Activated T-cell treated with anti-CD3 and anti-CD28 coated beads for 4 hours (primary cell): ENCODE measurements around the gene DNM3.
"Not testable (repeated sequence)": the region's sequence is repeated elsewhere in the genome, so short reads cannot be mapped to it uniquely, and the experiment has no call there.

ENCODE experiments used
- DNase-seq: peaks from one replicate; pipeline ENCODE4 v3.0.0-alpha.2; 2020

DNM3 gene

DNA sequence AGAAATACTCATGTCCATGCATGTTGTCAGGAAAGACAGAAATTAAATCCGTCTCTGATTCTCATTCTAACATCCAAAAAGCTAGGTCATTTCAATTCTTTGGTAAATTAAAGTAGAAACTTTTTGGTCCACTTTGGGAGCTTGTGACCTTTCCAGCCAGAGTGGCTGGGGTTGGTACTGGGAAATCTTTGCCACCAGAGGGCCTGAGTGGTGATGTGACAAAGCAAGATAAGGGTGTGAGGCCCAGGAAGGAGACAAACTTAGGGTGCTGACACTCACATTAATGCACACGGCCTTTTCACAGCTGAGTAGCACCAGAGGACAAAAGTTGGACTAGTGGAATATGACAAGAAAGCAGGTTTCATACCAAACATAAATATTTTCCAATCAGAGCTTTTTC lies 144.3 kb downstream of the DNM3 start:
- DNase-seq, result no peak

DNA sequence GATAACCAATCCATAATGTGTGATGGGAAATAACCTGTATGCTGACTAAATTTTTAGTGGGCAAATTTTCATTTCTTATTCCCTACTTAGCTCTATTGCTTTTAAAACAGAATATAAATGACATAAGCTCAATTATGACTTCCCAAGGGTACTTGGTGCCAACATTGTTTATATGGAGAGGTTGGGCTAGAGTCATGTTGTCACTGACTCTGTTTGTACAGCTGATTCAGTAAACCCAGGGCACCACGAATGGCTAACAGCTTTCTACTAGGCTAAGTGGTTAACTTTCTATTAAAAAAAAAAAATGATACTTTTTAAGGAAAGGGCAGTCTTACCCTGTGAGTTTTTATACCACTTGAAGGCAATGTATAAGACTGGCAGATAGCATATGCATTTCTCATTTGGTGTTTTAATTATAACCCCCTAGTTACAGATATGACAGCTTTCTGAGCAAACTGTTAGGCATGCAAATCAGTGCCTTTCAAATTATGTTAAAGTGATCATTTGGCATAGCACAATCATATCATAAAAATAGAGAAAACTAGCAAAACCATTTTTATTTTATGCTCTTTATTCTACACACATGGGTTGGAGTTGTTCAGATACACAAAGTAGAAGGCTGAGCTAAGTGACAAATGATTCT lies 147.1 kb downstream of the DNM3 start:
- DNase-seq, result no peak

DNA sequence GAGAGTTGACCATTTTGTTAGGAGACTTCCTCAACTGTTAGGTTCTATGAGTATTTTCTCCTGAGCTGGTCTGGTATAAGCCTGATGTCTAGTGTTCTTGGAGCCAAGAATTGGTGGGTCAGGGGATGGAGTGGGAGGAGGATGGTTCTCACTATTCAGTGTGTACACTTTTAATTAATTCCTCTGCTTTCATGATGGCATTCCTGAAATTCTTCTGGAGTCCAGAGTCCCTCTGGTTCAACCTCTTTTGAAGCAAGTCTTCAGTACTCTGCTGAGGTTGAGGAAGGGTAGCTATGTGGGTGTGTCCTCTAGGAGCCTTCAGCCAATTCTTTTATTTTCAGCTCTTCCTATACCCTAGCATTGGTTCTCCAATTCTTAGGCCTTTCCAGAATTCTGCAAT lies 149.1 kb downstream of the DNM3 start:
- DNase-seq, result no peak

DNA sequence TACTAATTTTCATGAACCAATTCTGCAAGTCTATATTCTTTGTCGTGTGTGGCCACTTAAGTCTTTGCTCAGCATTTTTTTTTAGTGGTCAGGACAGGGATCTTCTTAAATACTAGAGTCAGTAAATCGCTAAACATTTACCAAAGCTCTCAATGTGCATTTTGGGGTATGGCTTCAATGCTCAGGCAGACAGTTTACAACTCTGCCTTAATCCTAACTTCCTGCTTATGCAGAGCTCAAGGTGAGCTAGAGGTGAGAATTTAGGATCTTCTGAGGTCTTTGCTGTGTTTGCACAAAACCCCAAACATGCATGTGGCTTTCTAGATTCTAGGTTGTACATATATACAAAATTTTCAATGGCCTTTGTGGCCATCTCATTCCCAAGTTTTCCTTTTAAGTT lies 153.0 kb downstream of the DNM3 start:
- no peak for DNase-seq

DNA sequence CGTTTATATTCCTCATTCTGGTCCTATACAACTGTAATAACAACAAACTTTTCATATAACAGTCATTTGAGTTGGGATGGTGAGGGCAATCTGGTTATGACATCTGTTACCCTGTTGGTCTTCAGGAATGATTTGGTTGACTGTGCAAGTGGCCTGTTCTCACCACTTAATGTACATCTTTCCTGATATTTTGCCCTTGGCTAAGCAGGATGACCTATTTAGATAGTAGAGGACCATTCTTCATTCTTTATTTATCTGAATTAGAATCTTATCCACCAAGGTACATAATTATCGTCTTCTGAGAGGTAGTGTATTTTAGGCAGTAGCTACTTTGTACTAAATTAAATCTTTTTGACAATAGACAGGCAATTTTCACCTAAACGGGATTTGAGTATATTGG lies 154.3 kb downstream of the DNM3 start:
- no peak for DNase-seq

DNA sequence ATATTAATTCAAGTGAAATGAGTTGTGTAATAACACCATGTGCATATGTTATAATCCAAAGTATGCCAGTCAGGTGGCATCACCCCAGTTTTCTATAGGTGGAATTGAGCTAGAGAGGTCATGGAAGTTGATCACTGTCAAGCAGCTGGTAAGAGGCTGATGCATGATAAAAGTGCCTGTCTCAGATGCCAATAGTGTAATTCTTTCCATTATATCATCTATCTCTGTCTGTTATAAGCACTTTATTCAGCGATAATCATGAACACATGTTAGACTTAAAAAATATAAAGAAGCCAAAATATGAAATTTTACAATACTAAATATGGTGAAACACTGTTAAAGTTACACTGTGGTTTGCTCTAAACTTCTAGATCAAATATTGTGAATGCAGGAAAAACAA lies 156.6 kb downstream of the DNM3 start:
- no peak for DNase-seq

DNA sequence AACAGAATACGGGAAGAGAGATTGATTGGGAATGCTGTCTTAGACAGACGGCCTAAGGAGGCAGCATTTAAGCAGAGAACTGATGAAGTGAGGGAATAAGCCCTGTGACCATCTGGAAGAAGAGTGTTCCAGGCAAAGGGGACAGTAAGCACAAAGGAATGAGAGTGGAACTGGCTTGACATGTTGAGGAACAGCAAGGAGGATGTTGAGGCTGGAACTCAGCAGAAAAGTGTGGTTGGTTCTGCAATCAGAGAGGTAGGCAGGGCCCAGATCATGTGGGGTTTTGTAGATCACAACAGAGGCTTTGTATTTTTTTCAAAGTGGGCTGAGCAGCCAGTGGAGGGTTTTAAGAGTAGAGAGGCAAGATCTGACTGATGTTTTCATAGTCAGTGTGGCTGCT lies 157.4 kb downstream of the DNM3 start:
- DNase-seq, result no peak

DNA sequence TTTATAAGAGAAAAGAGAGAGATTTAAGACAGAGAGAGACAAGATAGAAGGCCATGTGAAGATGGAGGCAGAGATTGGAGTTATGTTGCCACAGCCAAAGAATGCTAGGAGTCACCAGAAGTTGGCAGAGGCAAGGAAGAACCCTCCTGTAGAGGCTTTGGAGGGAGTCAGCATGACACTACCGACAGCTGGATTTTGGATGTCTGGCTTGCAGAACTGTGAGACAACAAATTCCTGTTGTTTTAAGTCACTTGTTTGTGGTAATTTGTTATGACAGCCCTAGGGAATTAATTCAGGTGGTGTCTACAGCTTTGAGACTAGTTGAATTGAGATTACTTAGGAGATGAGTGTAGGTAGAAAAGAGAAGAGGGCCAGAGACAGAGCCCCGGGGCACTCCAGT lies 158.5 kb downstream of the DNM3 start:
- DNase-seq, result no peak

DNA sequence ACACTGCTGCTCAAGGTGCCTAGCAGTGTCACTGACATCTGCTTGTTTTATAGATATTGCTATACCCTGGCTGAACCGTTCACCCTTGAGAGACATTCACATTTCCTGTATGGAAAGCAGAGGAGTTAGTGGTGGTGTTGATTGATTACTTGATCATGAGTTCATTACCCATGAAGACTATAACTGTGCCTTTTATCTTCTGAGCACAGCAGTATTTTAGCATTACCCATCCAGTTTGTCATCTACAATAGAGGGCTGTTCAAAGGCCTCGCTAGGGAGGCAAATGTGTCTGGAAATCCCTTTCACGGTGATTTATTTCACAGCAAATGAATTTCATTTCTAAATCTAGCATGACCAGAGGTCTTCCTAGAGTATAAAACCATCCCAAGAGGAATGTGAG lies 160.0 kb downstream of the DNM3 start:
- no peak for DNase-seq

DNA sequence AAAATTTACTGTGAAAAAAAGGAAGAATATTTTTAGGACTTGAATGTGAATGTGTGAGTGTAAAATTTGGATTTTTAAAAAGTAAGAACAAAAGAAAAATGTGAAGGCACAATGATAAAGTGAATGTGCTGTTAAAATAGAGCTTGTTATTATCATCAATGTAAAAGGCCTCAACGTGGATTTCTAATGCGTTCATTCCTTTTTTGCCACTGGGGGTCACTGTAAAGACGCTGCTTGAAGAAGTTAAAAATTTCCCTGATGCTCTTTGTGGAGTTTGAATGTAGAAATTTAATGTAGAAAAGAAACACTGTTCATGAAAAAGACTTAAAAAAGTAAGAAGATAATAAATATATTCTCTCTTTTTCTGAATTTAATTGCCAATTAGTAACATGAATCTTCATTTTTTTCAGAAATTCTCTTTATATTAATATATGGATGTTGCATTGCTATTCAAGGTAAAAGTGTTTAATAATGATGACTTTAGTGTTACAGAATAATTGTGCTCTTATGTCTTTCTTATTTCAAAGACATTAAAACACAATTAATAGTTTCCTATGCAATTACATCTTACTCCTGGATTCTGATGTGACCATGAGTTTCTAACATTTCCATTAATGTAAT lies 161.5 kb downstream of the DNM3 start:
- DNase-seq, result no peak

DNA sequence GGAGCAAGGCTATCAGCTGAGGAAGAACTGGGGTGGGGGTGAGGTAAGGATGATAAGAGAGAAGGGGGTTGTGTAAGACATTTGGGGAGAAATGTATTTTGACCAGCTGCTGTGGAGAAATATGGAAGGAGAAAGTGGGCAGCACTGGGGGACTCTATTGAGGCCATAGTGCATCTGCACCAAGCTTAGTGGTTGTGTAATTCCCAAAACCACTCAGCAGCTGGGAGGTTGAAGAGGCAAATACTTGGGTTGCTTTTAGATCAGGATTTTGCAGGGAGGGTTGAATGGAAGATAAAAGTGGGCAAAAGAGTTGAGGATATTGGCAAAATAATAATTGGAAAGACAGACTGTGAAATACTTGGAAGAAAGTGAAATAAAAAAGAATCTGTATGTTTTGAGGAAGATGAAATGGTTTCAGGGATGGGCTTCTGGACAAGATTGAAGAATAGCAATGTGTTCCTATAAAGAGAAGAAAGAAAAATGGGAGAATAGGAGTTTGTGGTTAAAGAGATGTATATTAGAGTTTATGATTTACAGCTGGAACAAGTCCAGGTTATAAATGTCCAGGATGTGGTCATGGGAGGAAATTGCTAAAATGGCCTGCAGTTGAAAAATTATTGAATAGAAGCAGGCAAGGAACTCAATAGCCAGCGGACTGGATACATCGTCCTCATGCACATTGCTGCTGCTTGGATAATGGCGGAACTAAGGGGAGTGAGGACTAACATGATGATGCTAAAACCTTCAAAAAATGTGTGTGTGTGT lies 162.7 kb downstream of the DNM3 start:
- DNase-seq, result no peak

DNA sequence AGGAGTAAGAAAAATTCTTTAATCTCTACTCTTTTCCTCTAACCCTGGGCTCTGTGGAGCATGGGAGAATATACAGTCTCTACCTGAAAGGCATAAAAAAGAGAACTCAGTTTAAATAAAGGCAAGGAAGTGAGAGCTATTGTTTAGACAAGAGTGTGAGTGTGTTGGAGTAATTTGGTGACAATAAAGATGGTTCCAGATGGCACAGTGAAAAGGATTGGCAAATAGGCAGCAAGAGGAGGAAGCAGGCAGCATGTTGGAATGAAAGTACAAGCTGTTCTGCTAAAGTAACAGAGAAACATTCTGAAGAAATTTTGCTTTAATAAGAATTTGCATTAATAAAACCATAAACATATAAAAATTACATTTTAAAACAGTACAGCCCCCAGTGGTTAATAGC lies 163.4 kb downstream of the DNM3 start:
- no peak for DNase-seq

DNA sequence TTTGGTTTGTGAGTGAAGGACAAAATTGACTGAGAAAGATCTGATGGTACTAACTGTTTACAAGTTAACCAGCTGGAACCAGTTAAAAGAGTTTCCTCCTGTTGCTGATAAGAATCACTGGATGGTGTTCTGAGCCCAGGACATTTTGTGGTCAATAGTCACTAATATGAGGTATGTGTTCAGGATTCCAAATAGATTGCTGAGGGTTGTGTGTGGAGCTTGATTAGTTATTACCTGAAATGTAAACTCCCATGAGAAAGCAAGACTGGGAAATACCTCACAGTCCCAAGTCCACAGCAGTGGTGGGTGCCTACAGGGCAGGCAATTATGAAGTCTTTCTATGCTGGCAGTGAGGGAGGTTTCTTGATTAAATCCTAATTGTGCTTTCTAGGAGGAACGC lies 164.6 kb downstream of the DNM3 start:
- DNase-seq, result no peak

DNA sequence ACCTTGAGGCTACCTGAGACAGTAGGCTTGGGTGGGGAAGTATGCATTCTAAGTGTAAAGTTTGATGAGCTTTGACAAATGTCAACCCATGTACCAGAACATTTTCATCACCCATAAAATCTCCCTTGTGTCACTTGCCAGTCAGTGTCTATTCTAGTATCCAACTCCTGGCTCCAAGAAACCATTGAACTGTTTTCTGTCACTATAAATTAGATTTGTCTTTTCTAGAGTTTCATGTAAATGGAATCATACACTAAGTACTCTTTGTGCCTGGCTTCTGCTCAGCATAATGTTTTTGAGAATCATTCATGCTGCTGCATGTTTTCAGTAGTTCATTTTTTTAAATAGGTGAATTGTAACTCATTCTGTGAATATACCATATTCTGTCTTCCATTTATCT lies 165.4 kb downstream of the DNM3 start:
- no peak for DNase-seq

DNA sequence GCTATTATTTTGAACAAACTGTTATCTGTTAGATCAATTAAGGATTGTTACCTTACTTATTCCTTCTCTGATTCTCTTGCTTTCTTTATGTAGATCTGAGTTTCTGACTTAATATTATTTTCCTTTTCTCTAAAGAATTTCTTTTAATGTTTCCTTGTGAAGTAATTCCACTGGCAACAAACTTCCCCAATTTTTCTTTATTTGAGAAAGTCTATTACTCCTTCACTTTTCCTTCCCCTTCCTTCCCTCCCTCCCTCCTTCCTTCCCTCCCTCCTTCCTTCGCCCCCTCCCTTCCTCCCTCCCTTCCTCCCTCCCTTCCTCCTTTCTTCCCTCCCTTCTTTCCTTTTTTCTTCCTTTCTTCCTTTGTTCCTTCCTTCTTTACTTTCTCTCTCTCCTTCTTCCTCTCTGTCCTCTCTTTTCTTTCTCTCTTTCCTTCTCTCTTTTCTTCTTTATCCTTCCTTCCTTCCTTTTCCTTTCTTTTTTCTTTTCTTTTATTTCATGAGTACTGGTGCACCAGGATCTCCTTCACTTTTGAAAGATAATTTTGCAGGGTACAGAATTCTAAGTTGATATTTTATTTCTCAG lies 177.5 kb downstream of the DNM3 start:
- no peak for DNase-seq

DNA sequence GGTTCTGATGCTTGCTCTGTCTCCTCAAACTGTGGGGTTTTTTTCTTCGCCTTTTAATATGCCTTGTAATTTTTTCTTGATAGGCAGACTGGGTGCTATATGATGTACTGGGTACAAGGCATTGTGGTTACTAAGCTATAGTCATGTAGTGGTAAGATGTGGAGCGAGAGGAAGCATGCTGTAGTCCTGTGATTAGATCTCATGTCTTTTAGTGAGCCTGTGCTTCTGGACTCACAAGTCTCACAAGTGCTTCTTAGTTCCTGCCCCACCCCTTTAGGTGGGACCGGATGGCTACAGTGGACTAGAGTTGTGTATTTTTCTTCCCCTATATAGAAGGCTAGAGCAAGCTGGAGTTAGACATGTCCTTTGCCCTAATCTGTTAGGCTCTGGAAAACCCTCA lies 178.7 kb downstream of the DNM3 start:
- no peak for DNase-seq

DNA sequence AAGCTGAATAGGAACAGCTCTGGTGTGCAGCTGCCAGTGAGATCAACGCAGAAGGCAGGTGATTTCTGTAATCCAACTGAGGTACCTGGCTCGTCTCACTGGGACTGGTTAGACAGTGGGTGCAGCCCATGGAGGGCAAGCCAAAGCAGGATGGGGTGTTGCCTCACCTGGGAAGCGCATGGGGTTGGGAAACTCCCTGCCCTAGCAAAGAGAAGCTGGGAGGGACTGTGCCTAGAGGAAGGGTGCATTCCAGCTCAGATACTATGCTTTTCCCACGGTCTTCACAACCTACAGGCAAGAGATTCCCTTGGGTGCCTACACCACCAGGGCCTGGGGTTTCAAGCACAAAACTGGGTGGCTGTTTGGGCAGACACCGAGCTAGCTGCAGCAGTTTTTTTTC lies 183.2 kb downstream of the DNM3 start:
- no peak for DNase-seq

DNA sequence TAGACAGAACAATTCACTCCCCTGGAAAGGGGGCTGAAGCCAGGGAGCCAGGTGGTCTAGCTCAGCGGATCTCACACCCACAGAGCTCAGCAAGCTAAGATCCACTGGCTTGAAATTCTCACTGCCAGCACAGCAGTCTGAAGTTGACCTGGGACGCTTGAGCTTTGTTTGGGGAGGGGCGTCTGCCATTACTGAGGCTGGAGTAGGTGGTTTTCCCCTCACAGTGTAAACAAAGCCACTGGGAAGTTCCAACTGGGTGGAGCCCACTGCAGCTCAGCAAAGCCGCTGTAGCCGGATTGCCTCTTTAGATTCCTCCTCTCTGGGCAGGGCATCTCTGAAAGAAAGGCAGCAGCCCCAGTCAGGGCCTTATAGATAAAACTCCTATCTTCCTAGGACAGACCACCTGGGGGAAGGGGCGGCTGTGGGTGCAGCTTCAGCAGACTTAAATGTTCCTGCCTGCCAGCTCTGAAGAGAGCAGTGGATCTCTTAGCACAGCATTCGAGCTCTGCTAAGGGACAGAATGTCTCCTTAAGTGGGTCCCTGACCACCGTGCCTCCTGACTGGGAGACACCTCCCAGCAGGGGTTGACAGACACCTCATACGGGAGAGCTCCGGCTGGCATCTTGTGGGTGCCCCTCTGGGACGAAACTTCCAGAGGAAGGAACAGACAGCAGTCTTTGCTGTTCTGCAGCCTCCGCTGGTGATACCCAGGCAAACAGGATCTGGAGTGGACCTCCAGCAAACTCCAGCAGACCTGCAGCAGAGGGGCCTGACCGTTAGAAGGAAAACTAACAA lies 183.8 kb downstream of the DNM3 start:
- not testable (repeated sequence) for DNase-seq

DNA sequence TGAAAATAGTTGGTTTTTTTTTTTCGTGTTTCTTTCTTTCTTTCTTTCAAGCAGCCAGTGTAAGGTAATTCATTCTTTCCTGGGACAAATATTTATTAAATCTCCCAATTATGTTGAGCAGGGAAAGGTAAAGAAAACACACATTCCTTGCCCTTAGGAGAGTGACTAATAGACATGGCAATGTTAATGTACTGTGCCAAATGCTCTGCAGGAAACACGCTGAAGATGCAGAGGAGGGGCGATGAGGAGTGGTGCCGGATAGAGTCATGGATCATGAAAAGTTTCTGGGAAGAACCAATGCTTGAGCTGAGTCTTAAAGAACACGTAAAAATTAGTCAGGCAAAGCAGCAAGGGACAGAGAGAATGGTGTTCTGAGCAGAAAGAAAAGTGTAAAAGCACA lies 199.2 kb downstream of the DNM3 start:
- DNase-seq, result no peak

DNA sequence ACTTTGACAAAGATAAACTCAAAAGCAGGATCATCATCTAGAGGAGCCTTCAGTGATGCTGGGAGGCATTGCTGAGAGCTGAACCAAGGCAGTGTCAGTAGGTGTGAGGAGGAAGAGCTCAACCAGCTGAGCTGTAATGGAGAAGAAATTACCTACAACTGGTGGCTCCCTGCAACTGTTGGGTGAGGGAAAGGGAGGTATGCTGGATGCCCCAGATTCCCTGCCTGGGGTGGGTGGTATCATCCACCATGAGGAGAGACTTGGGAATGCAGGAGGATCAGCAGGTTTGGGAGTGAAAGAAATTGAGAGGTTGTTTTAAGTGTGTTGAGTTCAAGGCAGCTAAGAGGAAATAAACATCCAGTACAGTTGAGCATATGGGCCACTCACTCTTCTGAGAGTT lies 199.8 kb downstream of the DNM3 start:
- DNase-seq, result no peak

DNA sequence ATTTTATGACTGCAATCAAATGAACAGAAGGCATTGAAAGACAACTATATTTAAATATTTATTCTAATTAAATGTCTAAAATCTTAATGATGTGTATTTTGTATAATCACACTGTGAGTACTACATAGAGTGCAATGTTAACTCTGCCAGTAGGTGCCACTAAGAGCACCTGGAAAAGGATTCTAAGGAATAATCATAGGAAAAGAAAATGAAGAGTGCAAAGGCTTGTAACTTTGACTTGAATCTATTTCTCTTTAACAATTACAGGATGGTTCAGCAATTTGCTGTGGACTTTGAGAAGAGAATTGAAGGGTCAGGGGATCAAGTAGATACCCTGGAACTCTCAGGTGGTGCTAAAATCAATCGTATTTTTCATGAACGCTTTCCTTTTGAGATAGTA lies 200.4 kb downstream of the DNM3 start:
- no peak for DNase-seq

DNA sequence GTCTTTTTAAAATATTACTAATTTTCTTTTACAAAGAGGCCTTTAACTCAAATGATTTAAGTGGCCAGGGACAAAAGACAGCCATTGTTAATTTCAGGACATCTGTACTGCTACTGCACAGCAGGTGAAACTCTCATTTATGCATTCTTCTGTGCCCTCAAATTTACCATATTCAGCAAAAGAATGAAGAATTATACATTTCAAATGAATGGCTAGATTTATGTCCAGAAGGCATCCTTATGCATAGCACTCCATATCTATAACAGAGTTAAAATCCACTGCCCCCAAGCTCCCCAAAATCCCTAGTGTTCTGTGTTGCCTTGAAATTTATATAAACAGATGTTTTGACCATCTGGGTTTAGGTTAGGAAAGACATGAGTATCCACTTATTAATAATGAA lies 202.6 kb downstream of the DNM3 start:
- no peak for DNase-seq

DNA sequence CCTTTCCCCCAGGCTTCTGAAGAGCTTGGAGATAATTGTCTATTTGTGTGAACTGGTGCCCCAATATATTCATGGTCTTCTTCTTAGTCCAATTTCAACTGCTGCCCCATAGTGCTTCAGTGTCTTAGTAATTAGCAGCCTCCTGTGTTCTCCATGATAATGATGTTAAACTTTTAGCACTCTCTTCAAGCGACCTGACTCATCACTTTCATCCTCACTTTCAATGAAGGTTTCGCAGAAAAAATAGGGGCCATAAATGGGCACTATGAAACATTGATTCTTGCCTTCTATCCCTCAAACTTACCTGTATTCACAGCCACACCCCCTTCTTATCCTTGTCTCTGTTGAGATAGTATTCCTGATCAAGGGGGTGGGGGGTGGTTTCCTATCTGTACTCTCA lies 210.6 kb downstream of the DNM3 start:
- no peak for DNase-seq
